Measurements from ENCODE around the gene FLNC. TPM values are rescaled to one million over a fixed set of nuclear protein-coding genes. Genes with fewer than 3 reads are reported as not detected.

Gene FLNC
- total and polyA plus RNA-seq, 2 donors from 2014 or later: 2.8 to 12.2 TPM

GRCh38 chr7:128835790-128836641 lies 5.8 kb downstream of the FLNC start:
- H3K4me1 ChIP-seq (ENCODE audit: control insufficient read depth in 2 of 3, insufficient read depth in 2 of 3, low read depth in 1 of 3, low read length in 3 of 3): no peaks in the 10 kb centered on the region
- no peak for TF ChIP-seq CTCF (IDR thresholded peaks at IDR 0.05; ENCODE audit: borderline replicate concordance, extremely low read depth, insufficient read depth)
- H3K9me3 ChIP-seq (ENCODE audit: control insufficient read depth in 2 of 3, insufficient read depth in 1 of 3, low read length in 3 of 3): no peaks in the 10 kb centered on the region
- no peak overlapping the region for H3K9ac ChIP-seq (ENCODE audit: low read length in 3 of 3)
- H3K36me3 ChIP-seq (ENCODE audit: control insufficient read depth in 2 of 3, insufficient read depth in 3 of 3, low read length in 3 of 3): no peaks in the 10 kb centered on the region
- H3K4me3 ChIP-seq (ENCODE audit: low read length in 3 of 3): no peak overlapping the region
- FAIRE-seq (no peak), DNase-seq (peak in 1 of 5 donors; percentile 16)
- no peak overlapping the region for H3K27ac ChIP-seq (ENCODE audit: low read depth in 2 of 2, low read length in 2 of 2)
- no peaks in the 10 kb centered on the region for H3K27me3 ChIP-seq (ENCODE audit: control insufficient read depth, insufficient read depth, low read length)
- intact Hi-C loops (cut with DNase I): no loop called here

- H3K9me3 ChIP-seq (ENCODE audit: control insufficient read depth in 2 of 3, insufficient read depth in 1 of 3, low read length in 3 of 3): no peaks in the 10 kb centered on the region
- no peak overlapping the region for H3K27ac ChIP-seq (ENCODE audit: low read depth in 2 of 2, low read length in 2 of 2)
- intact Hi-C loops (cut with DNase I): no loop called here
- no peak for FAIRE-seq
- no peak for TF ChIP-seq CTCF (IDR thresholded peaks at IDR 0.05; ENCODE audit: borderline replicate concordance, extremely low read depth, insufficient read depth)
- no peaks in the 10 kb centered on the region for H3K27me3 ChIP-seq (ENCODE audit: control insufficient read depth, insufficient read depth, low read length)
- no peak overlapping the region for H3K9ac ChIP-seq (ENCODE audit: low read length in 3 of 3)
- DNase-seq: peak in 1 of 5 donors; percentile 61
- no peaks in the 10 kb centered on the region for H3K36me3 ChIP-seq (ENCODE audit: control insufficient read depth in 2 of 3, insufficient read depth in 3 of 3, low read length in 3 of 3)
- no peak overlapping the region for H3K4me3 ChIP-seq (ENCODE audit: low read length in 3 of 3)
- no peaks in the 10 kb centered on the region for H3K4me1 ChIP-seq (ENCODE audit: control insufficient read depth in 2 of 3, insufficient read depth in 2 of 3, low read depth in 1 of 3, low read length in 3 of 3)
Measured at GRCh38 chr7:128836729-128837348, 6.6 kb downstream of the FLNC start.

GRCh38 chr7:128837521-128837921 lies 7.3 kb downstream of the FLNC start:
- TF ChIP-seq CTCF (IDR thresholded peaks at IDR 0.05; ENCODE audit: borderline replicate concordance, extremely low read depth, insufficient read depth): no peak
- H3K27ac ChIP-seq (ENCODE audit: low read depth in 2 of 2, low read length in 2 of 2): no peak overlapping the region
- DNase-seq (peak in 1 of 5 donors; percentile 62), FAIRE-seq (no peak)
- H3K36me3 ChIP-seq (ENCODE audit: control insufficient read depth in 2 of 3, insufficient read depth in 3 of 3, low read length in 3 of 3): no peaks in the 10 kb centered on the region
- intact Hi-C loops (cut with DNase I): no loop called here
- H3K9ac ChIP-seq (ENCODE audit: low read length in 3 of 3): no peak overlapping the region
- H3K27me3 ChIP-seq (ENCODE audit: control insufficient read depth, insufficient read depth, low read length): no peaks in the 10 kb centered on the region
- no peaks in the 10 kb centered on the region for H3K9me3 ChIP-seq (ENCODE audit: control insufficient read depth in 2 of 3, insufficient read depth in 1 of 3, low read length in 3 of 3)
- no peak overlapping the region for H3K4me3 ChIP-seq (ENCODE audit: low read length in 3 of 3)
- H3K4me1 ChIP-seq (ENCODE audit: control insufficient read depth in 2 of 3, insufficient read depth in 2 of 3, low read depth in 1 of 3, low read length in 3 of 3): no peaks in the 10 kb centered on the region

All from kidney (tissue), 14 donors.